Activated T-cell treated with anti-CD3 and anti-CD28 coated beads, Interleukin-2, amount 50 U/mL, for 24 hours (primary cell): ENCODE results near the gene PARN.

Experiments
- DNase-seq: peaks from one replicate; pipeline ENCODE4 v3.0.0-alpha.2; 2020
- H3K27ac Mint-ChIP-seq: 2 replicates; pipeline ENCODE4 v1.8.0; 2020; ENCODE audit warnings: mild to moderate bottlenecking, mixed read lengths
- H3K27me3 Mint-ChIP-seq: 2 replicates; pipeline ENCODE4 v1.8.0; 2020; ENCODE audit warnings: mixed read lengths
- H3K36me3 Mint-ChIP-seq: 2 replicates; pipeline ENCODE4 v1.8.0; 2020; ENCODE audit warnings: low read depth, mixed read lengths
- H3K4me1 Mint-ChIP-seq: 2 replicates; pipeline ENCODE4 v1.8.0; 2020; ENCODE audit warnings: low read depth, mixed read lengths
- H3K4me3 Mint-ChIP-seq: 2 replicates; pipeline ENCODE4 v1.8.0; 2020; ENCODE audit warnings: mild to moderate bottlenecking, moderate library complexity, mixed read lengths
- H3K9me3 Mint-ChIP-seq: 2 replicates; pipeline ENCODE4 v1.8.0; 2020; ENCODE audit warnings: mixed read lengths

Gene PARN

GRCh38 chr16:14513389-14514107 lies 116.5 kb downstream of the PARN start:
- H3K36me3 Mint-ChIP-seq: peaks cover 15% of the 10 kb centered on the region
- no peak overlapping the region for H3K27ac Mint-ChIP-seq
- H3K4me3 Mint-ChIP-seq: no peak overlapping the region
- no peak for DNase-seq
- peaks cover 9% of the 10 kb centered on the region for H3K4me1 Mint-ChIP-seq
- no peaks in the 10 kb centered on the region for H3K9me3 Mint-ChIP-seq
- H3K27me3 Mint-ChIP-seq: no peaks in the 10 kb centered on the region

GRCh38 chr16:14511800-14512135 lies 118.3 kb downstream of the PARN start:
- no peaks in the 10 kb centered on the region for H3K9me3 Mint-ChIP-seq
- H3K4me1 Mint-ChIP-seq: peaks cover 6% of the 10 kb centered on the region
- H3K27me3 Mint-ChIP-seq: no peaks in the 10 kb centered on the region
- no peak for DNase-seq
- H3K36me3 Mint-ChIP-seq: peaks cover 13% of the 10 kb centered on the region
- no peak overlapping the region for H3K27ac Mint-ChIP-seq
- no peak overlapping the region for H3K4me3 Mint-ChIP-seq

- Mint-ChIP-seq H3K36me3 (peaks cover 15% of the 10 kb centered on the region), H3K4me1 (peaks cover 9% of the 10 kb centered on the region), H3K4me3 (no peak overlapping the region), H3K27me3 (no peaks in the 10 kb centered on the region), H3K27ac (no peak overlapping the region), H3K9me3 (no peaks in the 10 kb centered on the region)
- no peak for DNase-seq
These were observed 118.9 kb downstream of the PARN start for GRCh38 chr16:14510939-14511799.

GRCh38 chr16:14510581-14510938 lies 119.5 kb downstream of the PARN start:
- Mint-ChIP-seq H3K4me3 (no peak overlapping the region), H3K27me3 (no peaks in the 10 kb centered on the region), H3K27ac (no peak overlapping the region), H3K9me3 (no peaks in the 10 kb centered on the region), H3K36me3 (peaks cover 15% of the 10 kb centered on the region), H3K4me1 (peaks cover 14% of the 10 kb centered on the region)
- DNase-seq: no peak

GRCh38 chr16:14509675-14510132 lies 120.4 kb downstream of the PARN start:
- Mint-ChIP-seq H3K9me3 (no peaks in the 10 kb centered on the region), H3K27ac (no peak overlapping the region), H3K27me3 (no peaks in the 10 kb centered on the region), H3K4me1 (peaks cover 17% of the 10 kb centered on the region), H3K4me3 (no peak overlapping the region), H3K36me3 (peaks cover 15% of the 10 kb centered on the region)
- DNase-seq: no peak

GRCh38 chr16:14509055-14509454 lies 121.0 kb downstream of the PARN start:
- H3K36me3 Mint-ChIP-seq: peaks cover 15% of the 10 kb centered on the region
- no peaks in the 10 kb centered on the region for H3K27me3 Mint-ChIP-seq
- H3K9me3 Mint-ChIP-seq: no peaks in the 10 kb centered on the region
- H3K4me1 Mint-ChIP-seq: peaks cover 19% of the 10 kb centered on the region
- no peak overlapping the region for H3K27ac Mint-ChIP-seq
- no peak for DNase-seq
- H3K4me3 Mint-ChIP-seq: no peak overlapping the region

- Mint-ChIP-seq H3K4me3 (no peak overlapping the region), H3K36me3 (peaks cover 8% of the 10 kb centered on the region), H3K27ac (no peak overlapping the region), H3K9me3 (no peaks in the 10 kb centered on the region), H3K4me1 (peaks cover 33% of the 10 kb centered on the region), H3K27me3 (no peaks in the 10 kb centered on the region)
- DNase-seq: no peak
These were observed 124.2 kb downstream of the PARN start for GRCh38 chr16:14505846-14506245.

- H3K27me3 Mint-ChIP-seq: no peaks in the 10 kb centered on the region
- H3K4me3 Mint-ChIP-seq: no peak overlapping the region
- DNase-seq: no peak
- no peaks in the 10 kb centered on the region for H3K9me3 Mint-ChIP-seq
- H3K4me1 Mint-ChIP-seq: peaks cover 34% of the 10 kb centered on the region
- H3K36me3 Mint-ChIP-seq: peaks cover 8% of the 10 kb centered on the region
- H3K27ac Mint-ChIP-seq: no peak overlapping the region
These were observed 126.9 kb downstream of the PARN start for GRCh38 chr16:14502932-14503741.

GRCh38 chr16:14502256-14502875 lies 127.7 kb downstream of the PARN start:
- DNase-seq: no peak
- peaks cover 6% of the 10 kb centered on the region for H3K36me3 Mint-ChIP-seq
- H3K4me1 Mint-ChIP-seq: peaks cover 34% of the 10 kb centered on the region
- no peaks in the 10 kb centered on the region for H3K27me3 Mint-ChIP-seq
- H3K27ac Mint-ChIP-seq: no peak overlapping the region
- H3K4me3 Mint-ChIP-seq: no peak overlapping the region
- no peaks in the 10 kb centered on the region for H3K9me3 Mint-ChIP-seq

- no peak overlapping the region for H3K4me3 Mint-ChIP-seq
- H3K36me3 Mint-ChIP-seq: peaks cover 5% of the 10 kb centered on the region
- H3K27ac Mint-ChIP-seq: no peak overlapping the region
- H3K27me3 Mint-ChIP-seq: no peaks in the 10 kb centered on the region
- no peak for DNase-seq
- peaks cover 34% of the 10 kb centered on the region for H3K4me1 Mint-ChIP-seq
- no peaks in the 10 kb centered on the region for H3K9me3 Mint-ChIP-seq
These were observed 128.5 kb downstream of the PARN start for GRCh38 chr16:14501331-14502255.

GRCh38 chr16:14500791-14501190 lies 129.3 kb downstream of the PARN start:
- Mint-ChIP-seq H3K4me1 (peaks cover 27% of the 10 kb centered on the region), H3K4me3 (no peak overlapping the region), H3K27me3 (no peaks in the 10 kb centered on the region), H3K9me3 (no peaks in the 10 kb centered on the region), H3K27ac (no peak overlapping the region), H3K36me3 (peaks cover 4% of the 10 kb centered on the region)
- no peak for DNase-seq

- Mint-ChIP-seq H3K4me1 (peaks cover 31% of the 10 kb centered on the region), H3K4me3 (no peak overlapping the region), H3K27me3 (no peaks in the 10 kb centered on the region), H3K9me3 (no peaks in the 10 kb centered on the region), H3K36me3 (peaks cover 20% of the 10 kb centered on the region), H3K27ac (no peak overlapping the region)
- DNase-seq: no peak
These were observed 130.9 kb downstream of the PARN start for GRCh38 chr16:14499110-14499509.

- Mint-ChIP-seq H3K4me3 (no peak overlapping the region), H3K9me3 (no peaks in the 10 kb centered on the region), H3K27me3 (no peaks in the 10 kb centered on the region), H3K4me1 (peaks cover 32% of the 10 kb centered on the region), H3K27ac (no peak overlapping the region), H3K36me3 (peaks cover 16% of the 10 kb centered on the region)
- DNase-seq: no peak
These were observed 132.6 kb downstream of the PARN start for GRCh38 chr16:14497245-14498082.
